Kidney (tissue), 14 donors: ENCODE results near the gene DENND6B. TPM values are rescaled to one million over a fixed set of nuclear protein-coding genes. Genes with fewer than 3 reads are reported as not detected.

Experiments used
- DNase-seq, 5 donors: peaks; one replicate each; pipeline ENCODE4 v3.0.0-alpha.2; 2013 to 2020
- FAIRE-seq: peaks from 2 replicates; lab custom pipeline; 2012; peaks lifted over from hg19 to GRCh38; lab: Jason Lieb, UNC
- H3K27ac ChIP-seq, 2 donors: one replicate each; pipeline ENCODE4 v1.7.0; 2013; ENCODE audit warnings: low read depth in 2 of 2, low read length in 2 of 2, inconsistent platforms in 1 of 2
- H3K27me3 ChIP-seq: one replicate; pipeline ENCODE4 v1.7.1; 2013; ENCODE audit warnings: low read length, inconsistent platforms; ENCODE audit not compliant: control insufficient read depth, insufficient read depth
- H3K36me3 ChIP-seq, 3 donors: one replicate each; pipeline versions ENCODE4 v1.7.0 to v1.7.1; 2013; ENCODE audit warnings: low read length in 3 of 3, control low read depth in 1 of 3, inconsistent platforms in 1 of 3; ENCODE audit not compliant: insufficient read depth in 3 of 3, control insufficient read depth in 2 of 3
- H3K4me1 ChIP-seq, 3 donors: one replicate each; pipeline versions ENCODE4 v1.7.0 to v1.7.1; 2013; ENCODE audit warnings: low read length in 3 of 3, inconsistent platforms in 1 of 3, low read depth in 1 of 3; ENCODE audit not compliant: control insufficient read depth in 2 of 3, insufficient read depth in 2 of 3
- H3K4me3 ChIP-seq, 3 donors: one replicate each; pipeline versions ENCODE4 v1.7.0 to v1.8.1; 2013; ENCODE audit warnings: low read length in 3 of 3, control low read depth in 1 of 3, inconsistent platforms in 1 of 3
- H3K9ac ChIP-seq, 3 donors: one replicate each; pipeline versions ENCODE4 v1.7.0 to v1.7.1; 2013; ENCODE audit warnings: low read length in 3 of 3, control low read depth in 1 of 3, inconsistent platforms in 1 of 3
- H3K9me3 ChIP-seq, 3 donors: one replicate each; pipeline versions ENCODE4 v1.7.0 to v1.7.1; 2013; ENCODE audit warnings: low read length in 3 of 3, control low read depth in 1 of 3, inconsistent platforms in 1 of 3; ENCODE audit not compliant: control insufficient read depth in 2 of 3, insufficient read depth in 1 of 3
- intact Hi-C: fragments of 100-400 bp; cut with DNase I; formaldehyde crosslinking; loops from one replicate; pipeline ENCODE4 v1.11.1; 2022
- polyA plus RNA-seq: library from polyadenylated mRNA; stranded (reverse); fragments of 350-450 nt; fragmentation: Illumina TruSeq; extraction: RNeasy Lipid Tissue Mini Kit (QIAGEN cat#74804); gene quantifications from one replicate; pipeline ENCODE4 v1.2.3, GENCODE V29; 2014; ENCODE audit warnings: low read depth, low replicate concordance; ENCODE audit not compliant: insufficient read depth
- total RNA-seq: library from RNA; stranded (reverse); fragmentation: NEBNext Ultra II Directional; extraction: Animal tissue kit (Norgen Biotek cat#: 25700); gene quantifications from one replicate; pipeline ENCODE4 v1.2.1, GENCODE V29; 2021
- TF ChIP-seq, protein P1 (sequence below): IDR thresholded peaks from 3 replicates; pipeline ENCODE4 v1.5.1; 2012; ENCODE audit warnings: mild to moderate bottlenecking, moderate library complexity, borderline replicate concordance; ENCODE audit not compliant: insufficient read depth; ENCODE audit errors: extremely low read depth
- donor health status: control.
- donor health status: control.
- donor health status: control.
- donor health status: control.
- donor health status: control.
- donor health status: DM: yes; HTN: yes; CAD: no.
- donor health status: Normal renal cell carcinoma (clear cell type).

DENND6B gene
- total and polyA plus RNA-seq, 2 donors from 2014 or later = 14.5 to 16.7 TPM

DNA sequence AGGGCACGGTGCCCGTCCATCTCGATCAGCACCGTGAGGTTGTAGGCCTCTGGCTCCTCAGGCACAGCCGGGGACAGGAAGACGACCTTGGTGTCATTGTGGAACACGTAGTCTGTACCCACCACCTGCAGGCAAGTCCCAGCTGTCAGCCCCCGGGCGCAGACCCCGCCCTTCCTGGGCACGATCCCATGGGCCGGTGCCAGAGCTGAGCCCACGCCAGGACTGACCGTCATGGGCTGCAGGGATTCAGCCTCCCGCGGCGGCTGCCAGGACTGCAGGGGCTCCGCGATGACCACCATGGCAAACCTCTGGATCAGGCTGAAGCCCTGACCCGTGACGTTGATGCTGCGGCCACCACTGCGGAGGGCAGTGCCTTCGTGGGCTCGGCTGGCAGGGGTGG, 44.9 kb downstream of the DENND6B start:
- intact Hi-C loops = no loop called here
- peaks cover 0 to 9% (median 0%) of the 10 kb centered on the region in 3 donors for H3K4me1 ChIP-seq
- H3K4me3 ChIP-seq = no peak overlapping the region
- no peaks in the 10 kb centered on the region for H3K27me3 ChIP-seq
- TF ChIP-seq, protein P1, sequence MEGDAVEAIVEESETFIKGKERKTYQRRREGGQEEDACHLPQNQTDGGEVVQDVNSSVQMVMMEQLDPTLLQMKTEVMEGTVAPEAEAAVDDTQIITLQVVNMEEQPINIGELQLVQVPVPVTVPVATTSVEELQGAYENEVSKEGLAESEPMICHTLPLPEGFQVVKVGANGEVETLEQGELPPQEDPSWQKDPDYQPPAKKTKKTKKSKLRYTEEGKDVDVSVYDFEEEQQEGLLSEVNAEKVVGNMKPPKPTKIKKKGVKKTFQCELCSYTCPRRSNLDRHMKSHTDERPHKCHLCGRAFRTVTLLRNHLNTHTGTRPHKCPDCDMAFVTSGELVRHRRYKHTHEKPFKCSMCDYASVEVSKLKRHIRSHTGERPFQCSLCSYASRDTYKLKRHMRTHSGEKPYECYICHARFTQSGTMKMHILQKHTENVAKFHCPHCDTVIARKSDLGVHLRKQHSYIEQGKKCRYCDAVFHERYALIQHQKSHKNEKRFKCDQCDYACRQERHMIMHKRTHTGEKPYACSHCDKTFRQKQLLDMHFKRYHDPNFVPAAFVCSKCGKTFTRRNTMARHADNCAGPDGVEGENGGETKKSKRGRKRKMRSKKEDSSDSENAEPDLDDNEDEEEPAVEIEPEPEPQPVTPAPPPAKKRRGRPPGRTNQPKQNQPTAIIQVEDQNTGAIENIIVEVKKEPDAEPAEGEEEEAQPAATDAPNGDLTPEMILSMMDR = no peak
- no peak for FAIRE-seq
- H3K36me3 ChIP-seq = peaks cover 0 to 61% (median 25%) of the 10 kb centered on the region in 3 donors
- no peaks in the 10 kb centered on the region for H3K9me3 ChIP-seq
- DNase-seq = no peak
- H3K27ac ChIP-seq = peak overlapping the region; percentile 10 to 22
- no peak overlapping the region for H3K9ac ChIP-seq

DNA sequence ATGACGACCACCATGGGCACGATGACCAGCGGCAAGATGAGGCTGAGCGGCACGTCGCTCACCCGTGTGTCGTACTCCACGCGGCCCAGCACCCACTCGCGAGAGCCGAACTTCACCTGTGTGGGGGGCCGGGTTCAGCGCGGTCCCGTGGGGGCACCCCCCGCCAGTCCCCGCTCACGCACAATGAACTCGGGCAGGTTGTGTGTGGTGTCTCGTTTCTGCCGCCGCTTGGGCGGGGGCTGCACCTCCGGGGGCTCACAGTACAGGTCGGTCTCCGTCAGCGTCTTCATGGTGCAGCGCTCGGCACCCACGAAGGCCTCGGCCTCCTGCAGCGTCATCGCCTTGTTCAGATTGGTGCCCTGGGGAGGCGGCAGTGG, 45.4 kb downstream of the DENND6B start:
- Histone ChIP-seq H3K9ac (no peak overlapping the region), H3K9me3 (no peaks in the 10 kb centered on the region)

DNA sequence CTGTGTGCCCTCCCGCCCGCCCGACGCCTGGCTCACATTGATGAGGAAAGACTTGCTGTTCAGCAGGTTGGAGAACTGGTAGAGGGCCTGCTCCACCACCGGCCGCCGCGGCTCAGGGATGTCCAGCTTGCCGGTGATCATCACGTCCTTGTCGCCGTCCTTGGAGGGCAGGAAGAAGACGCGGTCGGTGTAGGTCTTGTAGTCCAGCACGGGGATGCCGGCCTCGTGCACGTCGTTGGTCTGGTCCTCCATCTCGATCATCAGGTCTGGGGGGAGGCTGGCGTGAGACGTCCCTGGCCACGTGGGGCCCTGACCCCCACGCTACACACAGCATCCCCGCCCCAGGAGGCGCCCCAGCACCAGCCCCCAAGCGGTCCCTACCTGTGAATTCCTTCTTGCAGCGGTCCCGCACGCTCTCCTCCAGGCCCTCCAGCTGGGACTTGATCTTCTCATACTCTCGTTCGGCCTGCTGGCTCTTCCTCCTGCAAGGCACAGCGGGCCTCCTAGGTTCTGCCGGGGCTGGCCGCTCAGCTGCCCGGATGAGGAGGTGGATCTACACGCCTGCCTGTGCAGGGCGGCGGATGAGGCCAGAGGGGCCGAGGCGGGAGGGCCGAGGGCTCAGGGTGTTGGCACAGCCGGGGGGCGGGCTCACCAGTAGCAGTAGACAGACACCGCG, 46.0 kb downstream of the DENND6B start:
- peaks cover 0 to 6% (median 3%) of the 10 kb centered on the region in 3 donors for H3K4me1 ChIP-seq

More for the DNA sequence above, 45.4 kb downstream of the DENND6B start:
- DNase-seq (no peak), FAIRE-seq (no peak)
- H3K4me1 ChIP-seq = peaks cover 0 to 9% (median 3%) of the 10 kb centered on the region in 3 donors
- no peak overlapping the region for H3K4me3 ChIP-seq
- intact Hi-C loops = no loop called here
- peaks cover 0 to 60% (median 25%) of the 10 kb centered on the region in 3 donors for H3K36me3 ChIP-seq
- no peaks in the 10 kb centered on the region for H3K27me3 ChIP-seq
- H3K27ac ChIP-seq = peak overlapping the region in 1 of 2 donors; percentile 22
- TF ChIP-seq, protein P1 = no peak

More for the DNA sequence above, 46.0 kb downstream of the DENND6B start:
- Histone ChIP-seq H3K9ac (no peak overlapping the region), H3K9me3 (no peaks in the 10 kb centered on the region), H3K4me3 (no peak overlapping the region), H3K27me3 (no peaks in the 10 kb centered on the region), H3K36me3 (peaks cover 0 to 56% (median 22%) of the 10 kb centered on the region in 3 donors), H3K27ac (no peak overlapping the region)
- intact Hi-C loops = no loop called here
- TF ChIP-seq, protein P1 = no peak
- FAIRE-seq (no peak), DNase-seq (no peak)
